Parathyroid adenoma (tissue), 2 donors: ENCODE data around the gene BTNL8.

Source experiments
- H2AFZ ChIP-seq: fragments of 300-600 bp; sonication (generic); one replicate; pipeline ENCODE4 v1.7.0; 2017; ENCODE audit warnings: antibody characterized with exemption, mild to moderate bottlenecking
- H3K27ac ChIP-seq: fragments of 300-600 bp; sonication (generic); one replicate; pipeline ENCODE4 v1.7.0; 2017
- H3K27me3 ChIP-seq: fragments of 300-600 bp; sonication (generic); one replicate; pipeline ENCODE4 v1.7.0; 2017; ENCODE audit warnings: low read length; ENCODE audit not compliant: control insufficient read depth, insufficient read depth
- H3K36me3 ChIP-seq: fragments of 300-600 bp; sonication (generic); one replicate; pipeline ENCODE4 v1.7.0; 2017; ENCODE audit warnings: low read length; ENCODE audit not compliant: control insufficient read depth, insufficient read depth
- H3K4me1 ChIP-seq: fragments of 300-600 bp; sonication (generic); one replicate; pipeline ENCODE4 v1.7.0; 2017; ENCODE audit warnings: control low read depth
- H3K4me2 ChIP-seq: fragments of 300-600 bp; sonication (generic); one replicate; pipeline ENCODE4 v1.7.0; 2017; ENCODE audit warnings: low read length
- H3K4me3 ChIP-seq: fragments of 300-600 bp; sonication (generic); one replicate; pipeline ENCODE4 v1.7.0; 2017; ENCODE audit warnings: low read depth, low read length
- H3K79me2 ChIP-seq: fragments of 300-600 bp; sonication (generic); one replicate; pipeline ENCODE4 v1.7.0; 2017; ENCODE audit warnings: control low read depth
- H3K9ac ChIP-seq: fragments of 300-600 bp; sonication (generic); one replicate; pipeline ENCODE4 v1.7.0; 2017; ENCODE audit warnings: mild to moderate bottlenecking
- H3K9me3 ChIP-seq: fragments of 300-600 bp; sonication (generic); one replicate; pipeline ENCODE4 v1.7.0; 2017; ENCODE audit warnings: low read length; ENCODE audit not compliant: control insufficient read depth
- TF ChIP-seq, protein P1 (sequence below): fragments of 300-600 bp; sonication (generic); IDR thresholded peaks from one replicate; pipeline ENCODE4 v1.7.0; 2017; ENCODE audit warnings: antibody characterized with exemption, mild to moderate bottlenecking
- donor health status: primary hyperparathyroidism.

Gene BTNL8

DNA sequence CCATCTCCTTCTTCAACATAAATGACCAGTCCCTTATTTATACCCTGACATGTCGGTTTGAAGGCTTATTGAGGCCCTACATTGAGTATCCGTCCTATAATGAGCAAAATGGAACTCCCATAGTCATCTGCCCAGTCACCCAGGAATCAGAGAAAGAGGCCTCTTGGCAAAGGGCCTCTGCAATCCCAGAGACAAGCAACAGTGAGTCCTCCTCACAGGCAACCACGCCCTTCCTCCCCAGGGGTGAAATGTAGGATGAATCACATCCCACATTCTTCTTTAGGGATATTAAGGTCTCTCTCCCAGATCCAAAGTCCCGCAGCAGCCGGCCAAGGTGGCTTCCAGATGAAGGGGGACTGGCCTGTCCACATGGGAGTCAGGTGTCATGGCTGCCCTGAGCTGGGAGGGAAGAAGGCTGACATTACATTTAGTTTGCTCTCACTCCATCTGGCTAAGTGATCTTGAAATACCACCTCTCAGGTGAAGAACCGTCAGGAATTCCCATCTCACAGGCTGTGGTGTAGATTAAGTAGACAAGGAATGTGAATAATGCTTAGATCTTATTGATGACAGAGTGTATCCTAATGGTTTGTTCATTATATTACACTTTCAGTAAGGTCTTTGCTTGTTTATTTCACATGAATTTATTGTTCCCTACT lies 51.5 kb downstream of the BTNL8 start:
- Histone ChIP-seq H3K4me1 (no peaks in the 10 kb centered on the region), H3K27me3 (no peaks in the 10 kb centered on the region), H3K27ac (no peak overlapping the region), H3K9ac (no peak overlapping the region), H3K36me3 (no peaks in the 10 kb centered on the region), H3K4me2 (no peak overlapping the region), H3K4me3 (no peak overlapping the region), H3K79me2 (no peaks in the 10 kb centered on the region), H3K9me3 (no peaks in the 10 kb centered on the region), H2AFZ (no peak overlapping the region)
- TF ChIP-seq, protein P1, sequence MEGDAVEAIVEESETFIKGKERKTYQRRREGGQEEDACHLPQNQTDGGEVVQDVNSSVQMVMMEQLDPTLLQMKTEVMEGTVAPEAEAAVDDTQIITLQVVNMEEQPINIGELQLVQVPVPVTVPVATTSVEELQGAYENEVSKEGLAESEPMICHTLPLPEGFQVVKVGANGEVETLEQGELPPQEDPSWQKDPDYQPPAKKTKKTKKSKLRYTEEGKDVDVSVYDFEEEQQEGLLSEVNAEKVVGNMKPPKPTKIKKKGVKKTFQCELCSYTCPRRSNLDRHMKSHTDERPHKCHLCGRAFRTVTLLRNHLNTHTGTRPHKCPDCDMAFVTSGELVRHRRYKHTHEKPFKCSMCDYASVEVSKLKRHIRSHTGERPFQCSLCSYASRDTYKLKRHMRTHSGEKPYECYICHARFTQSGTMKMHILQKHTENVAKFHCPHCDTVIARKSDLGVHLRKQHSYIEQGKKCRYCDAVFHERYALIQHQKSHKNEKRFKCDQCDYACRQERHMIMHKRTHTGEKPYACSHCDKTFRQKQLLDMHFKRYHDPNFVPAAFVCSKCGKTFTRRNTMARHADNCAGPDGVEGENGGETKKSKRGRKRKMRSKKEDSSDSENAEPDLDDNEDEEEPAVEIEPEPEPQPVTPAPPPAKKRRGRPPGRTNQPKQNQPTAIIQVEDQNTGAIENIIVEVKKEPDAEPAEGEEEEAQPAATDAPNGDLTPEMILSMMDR, result no peak

DNA sequence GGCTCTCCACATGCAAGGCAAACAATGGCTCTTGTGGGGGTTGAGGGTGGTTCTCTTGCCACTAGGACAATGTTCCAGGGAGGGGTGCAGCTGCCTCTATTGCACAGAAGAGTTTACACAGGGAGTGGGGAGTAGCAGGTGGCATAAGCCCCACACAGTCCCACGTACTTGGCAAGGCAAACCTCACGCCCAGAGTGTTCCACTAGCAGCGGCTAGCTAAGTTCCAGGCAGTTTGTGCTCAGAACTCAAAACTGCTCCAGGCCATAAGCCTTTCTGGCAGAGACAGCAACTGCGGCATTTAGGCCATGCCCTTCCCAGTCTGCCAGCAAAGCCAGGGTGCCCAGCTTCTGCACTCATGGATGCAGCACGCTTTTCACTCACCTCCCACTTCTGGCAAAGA lies 60.7 kb downstream of the BTNL8 start:
- Histone ChIP-seq H3K4me1 (no peaks in the 10 kb centered on the region), H3K36me3 (no peaks in the 10 kb centered on the region), H3K9me3 (no peaks in the 10 kb centered on the region), H3K4me3 (no peak overlapping the region), H2AFZ (no peak overlapping the region), H3K27me3 (no peaks in the 10 kb centered on the region), H3K79me2 (no peaks in the 10 kb centered on the region), H3K9ac (no peak overlapping the region), H3K4me2 (no peak overlapping the region), H3K27ac (no peak overlapping the region)
- TF ChIP-seq, protein P1, result no peak

DNA sequence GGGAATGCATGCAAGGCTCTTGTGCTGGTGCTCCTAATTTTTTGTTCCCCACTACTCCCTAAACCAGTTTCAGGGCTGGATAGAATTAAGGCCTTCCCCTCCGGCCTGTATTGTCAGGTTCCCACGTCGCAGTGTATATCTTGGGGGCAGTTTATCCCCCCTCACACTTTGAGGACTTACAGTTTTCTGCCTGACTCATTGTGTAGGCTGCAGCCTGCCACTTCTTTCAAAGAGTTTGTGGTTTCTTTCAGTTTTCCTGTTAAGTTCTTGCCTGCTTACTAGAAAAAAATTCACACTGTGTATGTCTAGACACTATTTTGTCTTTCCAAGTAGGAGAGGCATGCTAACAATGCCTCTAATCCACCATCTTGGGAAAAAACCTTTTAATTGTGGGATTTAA lies 61.2 kb downstream of the BTNL8 start:
- H3K27ac ChIP-seq, result no peak overlapping the region
- H3K79me2 ChIP-seq, result no peaks in the 10 kb centered on the region
- H3K27me3 ChIP-seq, result no peaks in the 10 kb centered on the region
- H3K4me2 ChIP-seq, result no peak overlapping the region
- no peak overlapping the region for H3K4me3 ChIP-seq
- no peak overlapping the region for H2AFZ ChIP-seq
- no peaks in the 10 kb centered on the region for H3K36me3 ChIP-seq
- H3K9ac ChIP-seq, result no peak overlapping the region
- no peaks in the 10 kb centered on the region for H3K4me1 ChIP-seq
- TF ChIP-seq, protein P1, result no peak
- H3K9me3 ChIP-seq, result no peaks in the 10 kb centered on the region

DNA sequence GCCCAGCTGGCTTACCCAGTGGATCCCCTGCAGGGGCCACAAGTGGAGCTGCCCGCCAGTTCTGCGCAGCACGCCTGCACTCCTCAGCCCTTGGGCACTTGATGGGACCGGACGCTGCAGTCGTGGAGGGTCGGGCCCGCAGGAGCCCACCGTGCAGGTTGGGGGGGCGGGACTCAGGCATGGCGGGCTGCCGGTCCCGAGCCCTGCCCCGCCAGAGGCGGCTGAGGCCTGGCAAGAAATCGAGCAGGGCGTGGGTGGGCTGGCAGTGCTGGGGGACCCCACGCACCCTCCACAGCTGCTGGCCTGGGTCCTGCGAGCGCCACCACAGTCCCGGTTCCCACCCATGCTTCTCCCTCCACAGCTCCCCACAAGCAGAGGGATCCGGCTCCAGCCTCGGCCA lies 70.4 kb downstream of the BTNL8 start:
- H3K4me1 ChIP-seq, result no peaks in the 10 kb centered on the region
- no peaks in the 10 kb centered on the region for H3K9me3 ChIP-seq
- H3K4me3 ChIP-seq, result no peak overlapping the region
- H3K9ac ChIP-seq, result no peak overlapping the region
- H3K27me3 ChIP-seq, result no peaks in the 10 kb centered on the region
- no peaks in the 10 kb centered on the region for H3K36me3 ChIP-seq
- H2AFZ ChIP-seq, result no peak overlapping the region
- H3K27ac ChIP-seq, result no peak overlapping the region
- no peaks in the 10 kb centered on the region for H3K79me2 ChIP-seq
- TF ChIP-seq, protein P1, result no peak
- H3K4me2 ChIP-seq, result no peak overlapping the region

DNA sequence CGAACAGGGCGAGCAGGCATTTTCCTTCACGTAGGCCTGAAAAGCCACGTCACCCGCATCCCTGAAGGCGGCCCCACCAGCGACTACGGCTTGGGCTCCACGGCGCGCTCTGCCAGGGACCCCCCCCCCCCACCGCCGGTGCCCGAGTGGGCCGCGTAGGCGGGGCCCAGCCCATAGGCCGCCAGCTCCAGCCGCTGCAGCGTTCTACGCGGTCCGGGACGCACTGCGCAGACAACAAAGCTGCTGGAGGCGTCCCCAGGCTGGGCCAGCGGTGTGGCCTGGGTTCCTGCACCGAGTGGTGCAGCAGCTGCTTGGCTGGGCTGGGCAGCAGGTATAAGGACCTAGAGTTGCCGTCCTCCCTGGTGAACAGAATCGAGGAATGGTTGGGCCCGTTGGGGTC lies 71.4 kb downstream of the BTNL8 start:
- no peak overlapping the region for H2AFZ ChIP-seq
- no peak overlapping the region for H3K4me3 ChIP-seq
- H3K36me3 ChIP-seq, result no peaks in the 10 kb centered on the region
- H3K9ac ChIP-seq, result no peak overlapping the region
- no peaks in the 10 kb centered on the region for H3K27me3 ChIP-seq
- H3K27ac ChIP-seq, result no peak overlapping the region
- no peaks in the 10 kb centered on the region for H3K9me3 ChIP-seq
- H3K4me2 ChIP-seq, result no peak overlapping the region
- no peaks in the 10 kb centered on the region for H3K4me1 ChIP-seq
- TF ChIP-seq, protein P1, result no peak
- H3K79me2 ChIP-seq, result no peaks in the 10 kb centered on the region
